HPDE6-E6E7 (cell line): ENCODE measurements around the gene WSCD2.

Experiments
- DNase-seq: peaks from one replicate; pipeline ENCODE4 v3.0.0; 2011; ENCODE audit warnings: missing footprints; ENCODE audit errors: extremely low spot score

The WSCD2 gene

DNA sequence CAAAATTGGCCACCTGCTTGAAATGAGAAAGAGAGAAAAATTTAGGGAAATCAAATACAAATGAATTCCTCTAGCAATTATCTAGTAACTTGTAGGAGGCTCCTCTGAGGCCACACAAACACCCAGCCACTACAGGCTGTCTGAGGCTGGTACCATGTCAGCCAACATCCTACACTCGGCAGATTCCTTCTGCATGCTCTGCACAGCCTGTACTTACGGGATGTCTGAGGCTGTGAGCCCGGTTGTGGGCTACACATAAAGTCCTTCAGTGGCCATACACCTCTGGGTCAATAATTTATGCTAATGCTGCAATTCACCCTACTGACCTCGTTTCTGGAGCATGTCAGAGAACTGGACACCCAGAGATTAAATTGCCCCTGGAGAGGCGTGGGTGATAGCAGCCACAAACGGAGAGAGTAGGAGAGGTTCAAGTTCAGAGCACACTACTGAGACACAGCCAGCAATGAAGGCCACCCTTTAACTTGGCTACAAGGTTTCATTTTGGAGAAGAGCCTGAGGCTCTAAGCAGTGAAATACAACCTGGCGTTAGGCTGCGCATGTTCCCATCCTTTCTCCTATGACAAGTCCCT, 28.9 kb downstream of the WSCD2 start:
- no peak for DNase-seq

DNA sequence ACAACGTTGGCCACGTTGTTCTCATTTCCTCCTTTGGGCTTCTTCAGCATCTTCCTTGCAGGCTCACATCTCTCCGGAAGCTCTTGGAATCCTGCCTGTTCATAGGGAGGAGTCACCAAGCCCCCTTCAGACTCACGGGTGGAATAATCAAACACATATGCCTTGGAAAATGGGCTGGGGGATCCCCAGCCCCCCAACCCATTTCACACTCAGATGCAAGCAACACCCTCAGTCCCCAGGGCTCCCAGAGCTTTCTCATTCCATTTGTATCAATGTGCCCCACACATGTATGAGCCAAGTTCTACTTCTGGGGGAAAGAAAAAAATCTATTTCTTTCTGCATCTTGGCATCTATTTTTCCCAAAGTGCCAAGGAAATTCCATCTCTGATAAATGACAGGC, 33.1 kb downstream of the WSCD2 start:
- DNase-seq, result no peak

DNA sequence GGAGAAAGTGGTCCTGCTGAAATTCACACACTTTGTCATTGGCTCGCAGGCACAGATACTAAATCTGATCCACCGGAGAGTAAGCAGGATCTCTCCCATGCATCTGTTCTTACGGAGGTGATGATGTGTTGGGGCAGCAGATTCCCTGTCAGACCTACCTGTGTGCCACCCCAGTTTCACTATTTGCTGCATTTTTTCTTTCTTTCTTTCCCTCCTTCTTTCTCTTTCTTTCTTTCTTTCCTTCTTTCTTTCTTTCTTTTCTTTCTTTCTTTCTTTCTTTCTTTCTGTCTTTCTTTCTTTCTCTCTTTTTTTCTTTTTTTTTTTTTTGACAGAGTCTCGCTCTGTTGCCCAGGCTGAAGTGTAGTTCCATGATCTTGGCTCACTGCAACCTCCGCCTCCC, 37.4 kb downstream of the WSCD2 start:
- DNase-seq, result no peak

DNA sequence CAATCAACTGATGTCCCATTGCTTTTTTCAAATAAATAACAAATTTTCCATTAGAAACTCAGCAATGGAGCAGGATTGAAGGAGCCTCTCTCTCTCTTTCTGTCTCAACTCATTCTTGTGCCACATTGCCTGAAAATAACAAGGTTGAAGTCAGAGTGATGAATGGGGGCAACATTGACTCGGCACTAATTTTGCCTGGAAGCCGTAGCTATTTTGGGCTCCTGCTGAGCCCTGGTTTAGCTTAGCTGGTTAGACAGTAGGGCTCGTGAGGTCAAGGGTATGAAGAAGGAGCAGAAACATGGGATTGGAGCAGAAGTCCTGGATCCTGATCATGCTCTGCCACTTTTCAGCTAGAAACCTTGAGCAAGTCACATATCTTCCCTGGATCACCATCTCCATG, 38.9 kb downstream of the WSCD2 start:
- no peak for DNase-seq

DNA sequence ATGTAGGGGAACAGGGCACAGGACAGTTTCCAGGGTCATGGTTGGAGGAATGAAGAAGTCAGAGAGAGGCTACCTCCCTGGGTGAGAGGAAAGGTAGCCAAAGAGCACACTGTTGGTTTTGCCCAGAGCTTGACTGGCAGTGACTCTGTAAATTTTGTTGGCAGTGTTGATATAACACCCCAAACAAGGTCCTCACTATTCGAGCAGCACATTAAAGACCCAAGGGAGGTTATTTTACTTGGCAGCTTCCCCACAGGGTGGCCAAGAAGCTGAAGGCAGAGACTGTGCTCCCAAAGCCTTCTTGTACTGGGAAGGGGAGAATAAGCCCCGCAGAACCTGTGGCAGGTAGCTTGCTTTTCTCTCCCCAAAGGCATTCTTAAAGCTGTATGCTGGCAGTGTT, 40.6 kb downstream of the WSCD2 start:
- no peak for DNase-seq

DNA sequence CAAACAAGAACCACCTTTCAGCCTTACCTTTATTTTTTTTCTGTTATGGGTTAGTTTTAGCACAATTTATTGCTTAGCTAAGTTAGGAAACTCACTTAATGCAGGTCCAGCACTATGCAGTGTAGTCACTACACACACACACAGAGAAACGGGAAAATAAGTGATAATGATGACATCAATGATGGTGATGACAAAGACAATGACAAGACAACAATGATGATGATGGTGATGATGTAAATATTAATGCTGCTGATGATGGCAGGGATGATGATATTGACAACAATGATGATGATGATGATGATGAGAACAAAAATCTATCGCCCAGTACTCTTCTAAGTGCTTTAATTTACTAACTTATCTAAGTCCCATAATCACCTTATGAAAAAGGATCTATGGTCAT, 41.1 kb downstream of the WSCD2 start:
- DNase-seq, result no peak

DNA sequence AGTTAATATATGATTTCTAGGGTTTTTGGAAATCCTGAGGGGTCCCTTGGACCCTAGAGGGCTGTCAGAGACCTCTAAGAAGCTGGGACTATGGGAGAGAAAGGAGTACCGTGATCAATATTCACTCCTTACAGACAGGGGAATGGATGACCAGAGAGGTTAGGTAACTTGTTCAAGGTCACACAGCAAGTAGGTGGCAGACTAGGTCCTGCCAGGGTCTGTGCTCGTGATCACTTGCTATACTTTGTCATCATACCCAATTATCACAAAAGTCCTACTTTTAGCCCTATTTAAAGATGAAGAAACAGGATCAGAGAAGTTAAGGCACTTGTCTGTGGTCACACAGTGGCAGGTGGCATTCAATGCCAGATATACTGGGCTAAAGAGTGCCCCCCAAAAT, 42.9 kb downstream of the WSCD2 start:
- no peak for DNase-seq

DNA sequence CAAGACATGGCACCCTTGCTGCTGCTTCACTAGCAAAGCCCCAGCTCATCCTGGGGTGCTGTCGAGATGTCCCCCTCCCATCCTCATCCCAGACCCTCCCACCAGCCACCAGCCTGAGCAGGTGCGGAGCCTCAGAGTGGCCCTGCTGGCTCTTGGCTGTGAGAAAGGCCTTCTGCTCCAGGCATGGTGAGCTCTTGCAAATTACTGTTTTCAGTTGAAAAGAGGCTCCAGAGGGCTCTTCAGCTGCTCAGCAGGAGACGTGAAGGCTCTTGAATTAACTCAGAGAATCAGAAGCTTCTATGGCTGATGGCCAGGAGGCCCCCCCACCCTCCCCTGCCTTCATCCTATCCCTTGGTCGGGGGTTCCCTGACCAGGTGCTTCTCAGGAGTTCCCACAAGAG, 44.1 kb downstream of the WSCD2 start:
- DNase-seq, result no peak

DNA sequence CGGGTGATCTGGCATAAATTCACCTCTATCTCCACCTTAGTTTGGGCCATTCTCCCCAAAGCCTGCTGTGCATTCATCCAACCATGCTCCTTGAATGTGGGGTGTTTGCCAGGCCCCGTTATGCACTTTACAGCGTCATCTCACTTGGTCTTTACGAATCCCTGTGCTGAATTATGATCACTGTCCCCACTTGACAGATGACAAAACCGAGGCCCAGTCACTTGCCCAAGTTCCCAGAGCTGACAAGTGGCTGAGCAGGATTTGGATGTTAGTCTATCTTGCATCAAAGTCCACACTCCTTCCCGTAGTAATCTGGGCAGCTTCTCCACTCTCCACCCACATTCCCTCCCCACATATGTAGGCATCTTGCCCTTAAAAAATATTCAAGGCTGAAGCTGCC, 44.8 kb downstream of the WSCD2 start:
- no peak for DNase-seq

DNA sequence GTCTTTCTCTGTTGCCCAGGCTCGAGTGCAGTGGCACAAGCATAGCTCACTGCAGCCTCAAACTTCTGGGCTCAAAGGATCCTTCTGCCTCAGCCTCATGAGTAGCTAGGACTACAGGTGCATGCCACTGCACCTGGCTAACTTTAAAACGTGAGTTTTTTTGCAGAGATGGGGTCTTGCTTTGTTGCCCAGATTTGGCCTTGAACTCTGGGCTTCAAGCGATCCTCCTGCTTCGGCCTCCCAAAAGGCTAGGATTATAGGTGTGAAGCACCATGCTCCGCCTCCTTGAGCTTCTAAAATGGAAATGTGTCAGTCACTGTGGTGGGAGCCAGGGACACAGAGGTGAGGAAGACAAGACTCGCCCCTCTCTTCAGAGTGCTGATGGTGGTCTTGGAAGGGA, 45.6 kb downstream of the WSCD2 start:
- DNase-seq, result no peak

DNA sequence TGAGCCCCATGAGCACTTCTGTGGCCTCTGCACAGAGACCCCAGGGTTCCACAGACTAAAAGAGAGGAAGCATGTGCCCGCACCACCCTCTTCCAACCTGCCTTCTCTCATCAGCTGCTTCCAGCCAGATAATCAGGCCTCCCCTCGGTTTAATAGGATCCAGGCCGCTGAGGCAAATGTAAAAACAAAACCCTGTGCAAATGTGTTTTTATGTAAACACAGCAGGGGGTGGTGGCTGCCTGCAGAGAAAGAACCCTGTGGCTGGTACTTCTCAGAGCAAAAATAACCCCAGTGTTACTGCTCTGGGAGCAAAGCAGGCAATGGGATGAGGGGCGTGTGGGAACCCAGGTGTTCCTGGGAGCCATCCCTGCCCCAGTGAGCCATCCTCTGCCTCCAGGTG, 46.2 kb downstream of the WSCD2 start:
- no peak for DNase-seq

DNA sequence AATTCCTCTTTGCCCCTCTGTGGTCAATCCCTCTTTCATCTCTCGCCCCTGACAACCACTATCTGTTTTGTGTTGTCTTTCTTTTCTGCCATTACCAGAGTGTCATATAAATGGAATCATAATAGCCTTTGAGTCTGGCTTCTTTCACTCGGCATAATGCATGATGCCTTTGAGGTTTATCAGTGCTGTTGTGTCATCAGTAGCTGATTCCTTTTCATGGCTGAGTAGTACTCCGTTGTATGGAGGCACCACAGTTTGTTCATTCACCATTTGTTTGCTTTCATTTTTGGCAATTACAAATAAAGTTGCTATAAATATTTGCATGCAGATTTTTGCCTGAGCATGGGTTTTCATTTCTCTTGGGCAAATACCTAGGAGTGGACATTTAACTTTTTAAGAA, 47.2 kb downstream of the WSCD2 start:
- DNase-seq, result no peak

DNA sequence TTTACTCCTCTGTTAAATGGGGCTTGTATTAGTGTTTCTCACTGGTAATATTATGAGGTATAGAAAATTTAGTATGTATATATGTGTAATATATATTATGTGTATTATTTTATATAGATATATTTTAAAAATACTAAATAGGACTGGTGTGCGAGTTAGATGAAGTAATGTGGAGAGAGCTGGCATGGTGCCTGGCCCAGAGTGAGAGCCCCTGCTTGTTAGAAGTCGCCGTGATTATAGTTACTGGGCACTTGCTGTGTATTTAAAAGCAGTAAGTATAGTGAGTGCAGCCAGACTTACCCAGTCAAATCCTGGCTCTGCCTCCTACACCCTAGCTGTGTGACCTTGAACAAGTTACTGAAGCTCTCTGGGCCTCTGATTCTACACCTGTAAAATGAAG, 48.0 kb downstream of the WSCD2 start:
- no peak for DNase-seq

DNA sequence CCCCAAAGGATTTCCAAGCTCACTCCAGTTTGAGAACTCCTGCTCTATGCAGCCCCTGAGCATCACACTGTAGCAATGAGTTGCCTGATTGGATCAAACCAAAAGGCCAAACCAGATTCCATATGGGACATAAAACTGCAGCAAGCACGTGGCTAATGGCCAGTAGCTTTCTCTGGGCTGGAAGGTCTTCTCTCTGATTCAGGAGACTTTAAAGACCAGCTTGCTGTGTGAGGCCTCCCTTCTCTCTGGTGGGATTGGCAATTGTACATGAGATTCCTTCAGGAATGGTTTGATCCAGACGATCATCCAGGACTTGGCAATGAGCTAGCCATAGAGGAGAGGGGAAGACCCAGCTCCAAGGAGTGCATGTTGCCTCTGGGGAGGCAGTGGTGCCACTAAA, 50.2 kb downstream of the WSCD2 start:
- DNase-seq, result no peak

DNA sequence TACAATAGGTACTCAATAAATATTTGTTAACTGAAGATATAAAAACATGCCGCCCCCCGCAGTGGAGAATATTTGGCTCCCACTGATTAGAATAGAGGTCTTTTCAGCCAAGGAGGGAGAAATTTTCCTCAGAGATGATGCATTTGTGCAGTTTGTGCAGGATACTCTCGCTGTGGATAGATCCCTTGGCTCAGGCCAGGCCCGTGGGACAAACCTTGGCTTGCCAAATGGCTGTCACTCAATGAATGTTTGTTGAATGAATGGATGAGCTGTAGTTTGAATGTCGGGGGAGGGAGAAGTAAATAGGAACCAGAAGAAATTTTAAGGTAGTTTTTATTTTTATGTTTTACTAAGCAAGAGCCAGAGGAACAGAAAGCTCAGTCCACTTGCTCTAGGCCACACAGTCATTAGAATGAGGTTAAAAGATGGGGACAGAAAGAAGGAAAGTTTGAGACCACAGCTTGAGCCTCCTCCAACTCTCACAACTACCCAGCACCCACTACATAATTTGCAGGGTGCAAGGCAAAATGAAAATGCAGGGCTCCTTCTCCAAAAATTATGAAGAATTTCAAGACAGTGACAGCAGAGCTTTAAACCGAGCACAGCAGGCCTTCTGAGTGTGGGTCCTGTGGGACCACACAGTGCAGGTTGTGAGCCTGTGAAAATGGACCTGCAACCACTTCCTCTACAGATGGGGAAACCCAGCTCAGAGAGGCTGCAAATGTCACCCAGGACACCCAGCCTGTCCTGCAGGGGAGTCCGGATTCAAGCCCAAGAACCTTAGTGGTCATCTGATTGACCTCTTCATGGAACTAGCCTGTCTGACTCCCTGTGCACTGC, 51.4 kb downstream of the WSCD2 start:
- DNase-seq, result no peak

DNA sequence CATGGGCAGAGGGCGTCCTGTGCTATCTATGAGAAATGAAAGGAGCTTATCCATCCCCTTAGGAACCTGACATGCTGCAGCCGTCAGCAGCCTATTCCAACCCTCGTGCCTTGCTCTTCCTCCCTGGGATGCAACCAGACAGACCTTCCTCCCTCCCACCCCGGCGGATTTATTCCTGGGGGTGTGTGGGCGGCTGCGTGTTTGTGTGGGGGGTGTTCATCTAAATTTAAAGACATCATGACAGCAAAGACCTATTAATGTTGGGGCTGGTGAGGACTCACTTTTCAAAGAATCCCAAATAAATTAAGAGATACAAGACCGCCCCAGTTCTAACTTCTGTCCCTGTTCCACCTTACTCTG, 52.0 kb downstream of the WSCD2 start:
- no peak for DNase-seq

DNA sequence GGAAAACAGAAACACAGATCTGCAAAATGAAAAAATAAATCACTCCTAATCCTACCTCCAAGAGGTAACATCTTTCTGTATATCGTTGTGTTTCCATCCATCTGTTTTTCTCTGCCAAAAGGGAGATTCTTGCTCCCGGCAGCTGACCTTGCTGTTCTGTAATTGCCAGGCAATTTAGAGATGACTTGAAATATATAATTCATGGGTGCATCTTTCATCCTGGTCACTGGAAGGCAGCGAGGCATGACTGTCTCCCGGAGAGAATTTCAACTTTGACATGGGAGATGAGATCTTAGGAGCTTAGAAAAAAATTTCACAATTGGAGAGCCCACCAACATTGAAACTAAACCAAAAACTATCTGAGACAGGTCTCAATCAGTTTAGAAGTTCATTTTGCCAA, 53.0 kb downstream of the WSCD2 start:
- no peak for DNase-seq

DNA sequence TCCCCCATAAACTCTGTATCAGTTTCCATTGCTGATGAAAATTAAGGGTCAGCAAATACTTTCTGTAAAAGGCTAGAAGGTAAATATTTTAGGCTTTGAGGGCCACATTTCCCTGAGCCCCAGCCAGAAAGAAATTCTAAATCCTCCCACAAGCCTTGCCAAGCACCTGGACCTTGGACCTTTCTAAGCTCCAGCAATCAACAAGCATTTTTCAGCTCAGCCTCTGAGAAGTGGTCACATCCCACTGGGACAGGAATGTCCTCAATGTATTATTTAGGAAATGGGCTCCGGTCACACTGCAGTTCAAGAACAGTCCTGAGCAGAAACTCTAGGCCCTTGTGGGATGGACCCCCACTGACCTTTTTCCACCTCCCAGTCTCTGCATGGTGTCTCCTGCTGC, 55.9 kb downstream of the WSCD2 start:
- DNase-seq, result no peak

DNA sequence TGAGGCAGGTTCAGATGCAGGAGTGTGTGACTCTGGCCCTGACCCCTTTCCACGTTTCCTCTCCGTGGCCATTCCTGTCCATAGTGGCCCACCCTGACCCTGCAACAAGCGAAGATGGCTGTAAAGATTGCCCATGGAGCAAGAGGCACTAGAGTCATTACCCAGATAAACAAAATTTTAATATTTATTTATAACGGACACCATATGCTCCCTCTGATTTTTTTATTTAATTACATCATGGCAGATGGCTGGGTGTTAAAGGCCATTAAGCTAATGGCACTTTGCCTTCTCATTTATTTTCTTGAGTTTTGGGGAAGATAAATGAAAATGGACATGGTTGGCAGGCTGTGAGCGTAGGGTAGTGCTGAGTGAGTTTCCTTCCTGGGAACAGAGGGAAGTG, 58.7 kb downstream of the WSCD2 start:
- DNase-seq, result no peak

DNA sequence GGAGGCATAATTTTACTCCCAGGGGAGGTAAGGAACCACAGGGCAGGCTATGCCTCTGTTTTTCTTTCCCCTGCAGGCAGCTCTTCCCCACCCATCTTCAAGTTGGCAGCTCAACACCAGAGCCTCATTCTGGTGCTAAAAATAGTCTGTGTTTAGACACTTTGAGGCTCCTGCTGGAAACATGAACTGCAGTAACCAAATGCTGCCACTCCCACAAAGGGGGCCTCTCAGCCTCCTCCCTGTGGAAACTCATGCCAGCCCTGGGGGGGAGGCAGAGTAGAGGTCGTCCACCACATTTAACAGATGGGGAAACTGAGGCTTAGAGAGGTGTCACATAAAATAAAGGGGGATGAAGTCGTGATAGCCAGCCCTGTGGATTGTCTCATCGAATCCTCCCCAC, 61.4 kb downstream of the WSCD2 start:
- DNase-seq, result no peak

DNA sequence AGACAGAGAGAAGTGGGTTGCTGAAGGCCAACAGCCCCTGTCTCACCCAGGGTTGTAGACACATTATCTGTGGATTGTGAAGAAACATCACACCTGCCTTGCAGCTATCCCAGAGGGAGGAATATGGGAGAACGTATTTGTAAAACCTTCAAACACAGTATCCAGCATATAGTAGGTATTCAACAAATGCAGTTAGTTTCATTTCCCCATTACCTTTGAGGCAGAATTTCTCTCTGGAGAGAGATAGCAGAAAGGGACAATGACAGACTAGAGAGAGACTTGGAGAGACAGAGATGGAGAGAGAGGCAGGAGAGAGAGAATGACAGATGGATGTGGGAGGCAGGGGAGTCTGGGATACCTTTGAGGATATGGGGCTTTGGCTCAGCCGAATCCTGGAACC, 62.0 kb downstream of the WSCD2 start:
- no peak for DNase-seq

DNA sequence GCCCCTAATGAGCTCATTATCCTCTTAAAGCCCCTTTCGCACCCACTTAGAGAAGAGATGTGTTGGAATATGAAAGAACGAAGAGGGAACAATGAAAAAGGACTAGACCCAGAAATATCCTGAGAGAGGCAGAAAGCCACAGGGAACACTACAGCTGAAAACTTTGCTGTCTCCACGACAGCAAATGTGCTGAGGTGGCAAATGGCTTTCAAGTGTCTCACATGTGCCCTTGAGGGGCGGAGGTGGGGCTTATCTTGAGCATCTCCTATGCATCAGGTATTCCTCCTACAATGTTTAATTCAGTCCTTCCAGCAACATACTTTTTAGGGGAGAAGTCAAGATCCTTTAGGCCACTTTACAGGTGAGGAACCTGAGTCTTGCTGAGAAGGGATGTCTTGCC, 62.9 kb downstream of the WSCD2 start:
- no peak for DNase-seq

DNA sequence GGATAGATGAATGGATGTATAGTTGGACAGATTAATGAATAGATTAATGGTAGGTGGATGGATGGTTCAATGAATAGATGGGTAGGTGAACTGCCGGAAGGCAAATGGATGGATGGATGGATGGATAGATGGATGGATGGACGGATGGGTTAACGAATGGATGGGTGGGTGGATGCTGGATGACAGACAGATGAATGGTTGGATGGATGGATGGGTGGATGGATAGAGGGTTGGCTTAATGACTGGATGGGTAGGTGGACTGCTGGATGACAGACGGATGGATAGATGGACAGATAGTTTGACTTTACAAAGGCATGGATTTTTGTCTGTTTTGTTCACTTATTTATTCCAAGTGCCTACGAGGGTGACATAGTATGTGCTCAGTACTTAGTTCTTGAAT, 64.4 kb downstream of the WSCD2 start:
- no peak for DNase-seq

DNA sequence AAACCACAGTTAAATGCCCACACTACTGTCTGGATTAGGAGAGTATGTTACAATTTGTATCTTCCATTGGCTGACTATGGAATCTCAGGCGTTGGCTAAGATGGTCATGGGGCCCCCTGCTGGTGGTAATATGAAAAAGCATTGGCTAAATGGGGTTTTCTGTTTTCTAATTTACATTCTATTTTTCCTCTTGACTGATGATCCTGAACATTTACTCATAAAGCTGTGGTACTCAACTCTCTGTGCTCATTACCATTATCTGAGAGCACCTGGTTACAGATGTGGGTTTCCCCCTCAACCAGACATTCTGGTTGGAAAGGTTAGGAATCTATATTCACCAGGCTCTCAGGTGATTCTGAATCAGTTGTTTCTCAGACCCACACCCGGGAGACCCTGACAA, 64.8 kb downstream of the WSCD2 start:
- peak; percentile 17 for DNase-seq
